Endothelial cell of umbilical vein (primary cell): ENCODE results near the gene POMP. TPM values are rescaled to one million over a fixed set of nuclear protein-coding genes. Genes with fewer than 3 reads are reported as not detected.

ENCODE experiments used
- BruUV-seq: library from RNA; stranded (reverse); fragments of 400-500 nt; replicated peaks from 2 replicates; lab custom pipeline; 2021; lab: Mats Ljungman, UMichigan
- CTCF ChIA-PET: fragments of 300-600, 350-600 bp; sonication (Branson Sonifier 250); formaldehyde crosslinking; loops from one replicate; lab custom pipeline; 2021; ENCODE audit warnings: antibody characterized with exemption, inconsistent platforms; lab: Charles Lee
- POLR2A ChIA-PET: fragments of 300-600, 350-600 bp; sonication (Branson Sonifier 250); formaldehyde crosslinking; loops from one replicate; lab custom pipeline; 2021; ENCODE audit warnings: antibody characterized with exemption, inconsistent platforms; lab: Charles Lee
- DNase-seq: peaks from one replicate; pipeline ENCODE4 v3.0.0-alpha.2; 2011; ENCODE audit warnings: low read depth, low spot score
- FAIRE-seq: peaks from 2 replicates; lab custom pipeline; 2011; peaks lifted over from hg19 to GRCh38; lab: Jason Lieb, UNC
- H2AFZ ChIP-seq: 2 replicates; pipeline ENCODE4 v1.6.0; 2012; ENCODE audit warnings: low read depth, low read length, control low read depth, inconsistent platforms
- H3K27ac ChIP-seq: 2 replicates; pipeline ENCODE4 v1.5.1; 2011; ENCODE audit warnings: low read depth, mild to moderate bottlenecking, control low read depth, low read length, moderate library complexity; ENCODE audit not compliant: insufficient read depth
- H3K27me3 ChIP-seq, 2 experiments: 2 replicates each; pipeline versions ENCODE4 v1.6.0 to v1.6.1; 2011; ENCODE audit warnings: low read length in 2 of 2, mixed read lengths in 1 of 2; ENCODE audit not compliant: control insufficient read depth in 2 of 2, insufficient read depth in 2 of 2
- H3K36me3 ChIP-seq, 2 experiments: 2 replicates in 1 of 2; 3 replicates in 1 of 2; pipeline ENCODE4 v1.5.1; 2011; ENCODE audit warnings: low read length in 2 of 2, mild to moderate bottlenecking in 1 of 2, moderate library complexity in 1 of 2; ENCODE audit not compliant: control insufficient read depth in 2 of 2, insufficient read depth in 2 of 2; ENCODE audit errors: extremely low read depth in 1 of 2
- H3K4me1 ChIP-seq: 3 replicates; pipeline ENCODE4 v1.5.1; 2011; ENCODE audit warnings: mild to moderate bottlenecking, low read length; ENCODE audit not compliant: control insufficient read depth, insufficient read depth; ENCODE audit errors: extremely low read depth
- H3K4me2 ChIP-seq: 2 replicates; pipeline ENCODE4 v1.6.1; 2011; ENCODE audit warnings: low read length, control low read depth, mixed read lengths; ENCODE audit not compliant: insufficient read depth
- H3K4me3 ChIP-seq, 3 experiments: fragments of 200-600 bp in 1 of 3; sonication (generic), shearing (Covaris generic) in 1 of 3; replicated peaks in 1 of 3; 2 replicates each; pipeline ENCODE4 v1.5.1; 2011 to 2016; ENCODE audit warnings: control low read depth in 3 of 3, low read length in 3 of 3, mild to moderate bottlenecking in 2 of 3, inconsistent platforms in 1 of 3, low read depth in 1 of 3, moderate library complexity in 1 of 3; ENCODE audit not compliant: insufficient read depth in 1 of 3
- H3K79me2 ChIP-seq: 2 replicates; pipeline ENCODE4 v1.6.0; 2012; ENCODE audit warnings: low read length, inconsistent platforms; ENCODE audit not compliant: control insufficient read depth, insufficient read depth
- H3K9ac ChIP-seq: replicated peaks from 2 replicates; pipeline ENCODE3; 2011; ENCODE audit warnings: low read length, control low read depth; ENCODE audit not compliant: insufficient read depth; ENCODE audit errors: extremely low read depth
- H3K9me1 ChIP-seq: replicated peaks from 3 replicates; pipeline ENCODE4 v1.6.0; 2011; ENCODE audit warnings: mild to moderate bottlenecking, low read length; ENCODE audit not compliant: control insufficient read depth, insufficient read depth; ENCODE audit errors: extremely low read depth
- H3K9me3 ChIP-seq: replicated peaks from 2 replicates; pipeline ENCODE4 v1.5.1; 2012; ENCODE audit warnings: low read length, inconsistent platforms; ENCODE audit not compliant: control insufficient read depth, insufficient read depth
- H4K20me1 ChIP-seq: replicated peaks from 2 replicates; pipeline ENCODE3; 2011; ENCODE audit warnings: mild to moderate bottlenecking, low read length; ENCODE audit not compliant: control insufficient read depth, insufficient read depth; ENCODE audit errors: extremely low read depth
- EZH2 ChIP-seq: IDR thresholded peaks from 2 replicates; pipeline ENCODE4 v1.6.1; 2012; ENCODE audit warnings: borderline replicate concordance, low read depth, mild to moderate bottlenecking, moderate library complexity, low read length, inconsistent platforms; ENCODE audit not compliant: severe bottlenecking
- GATA2 ChIP-seq: IDR thresholded peaks from 2 replicates; pipeline ENCODE4 v1.7.0; 2011; ENCODE audit warnings: low read depth, mild to moderate bottlenecking, moderate library complexity, mixed read lengths, low read length; ENCODE audit not compliant: insufficient read length, insufficient read depth
- POLR2AphosphoS5 ChIP-seq: IDR thresholded peaks from 2 replicates; pipeline ENCODE4 v1.6.1; 2012; ENCODE audit warnings: low read depth, mild to moderate bottlenecking, control low read depth, low read length, moderate library complexity; ENCODE audit not compliant: insufficient read depth
- dilution Hi-C: fragments of 300-500 bp; cut with MboI; formaldehyde crosslinking; loops from one replicate; pipeline ENCODE4 v1.15.0; 2019; ENCODE audit warnings: low sequenced_read_pairs; ENCODE audit not compliant: extremely low pct_ligation_motif_present
- intact Hi-C: fragments of 100-400 bp; cut with micrococcal nuclease; formaldehyde crosslinking; loops from one replicate; pipeline ENCODE4 v1.10.0; 2022
- polyA plus RNA-seq, 4 experiments: library from polyadenylated mRNA; depleted of rRNA in 3 of 4; stranded (reverse) in 3 of 4; unstranded in 1 of 4; fragments of >200 nt; gene quantifications; 2 replicates each; pipeline versions ENCODE4 v1.2.1 to v1.2.3, GENCODE V29; 2011 to 2012; ENCODE audit warnings: missing spikeins in 1 of 4
- total RNA-seq: library from RNA; stranded (reverse); gene quantifications from 2 replicates; pipeline ENCODE4 v1.2.3, GENCODE V29; 2021

POMP gene
- total and polyA plus RNA-seq, 2 donors (not counting 3 experiments of a cell fraction or from before 2014, with no cell fraction given), result 27.0 to 88.9 TPM

DNA sequence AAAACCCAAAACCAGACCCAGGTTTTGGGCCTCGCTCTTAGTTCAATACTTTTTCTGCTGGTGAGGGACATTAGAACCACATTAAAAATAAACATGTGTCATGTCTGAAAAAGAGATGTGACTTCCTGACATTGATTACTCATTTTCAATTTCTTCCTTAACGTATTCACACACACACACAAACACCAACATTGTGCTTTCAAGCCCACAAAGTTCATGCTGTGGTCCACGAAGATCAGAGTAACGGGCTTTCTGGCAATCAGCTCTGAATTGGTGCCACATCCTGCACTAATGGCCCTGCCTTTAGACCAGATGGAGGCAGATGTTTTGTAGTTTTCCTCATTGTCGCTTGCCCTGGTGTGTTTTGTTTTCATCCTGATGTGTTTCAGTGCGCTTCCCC, 47.9 kb upstream of the POMP start:
- no peak overlapping the region for H2AFZ ChIP-seq
- TF ChIP-seq POLR2AphosphoS5, result no peak
- TF ChIP-seq GATA2, result no peak
- H3K27me3 ChIP-seq, result no peaks in the 10 kb centered on the region
- dilution Hi-C loops, result no loop called here
- POLR2A ChIA-PET, result no interaction called here
- DNase-seq (no peak), FAIRE-seq (peak; percentile 74)
- no peaks in the 10 kb centered on the region for H3K9me3 ChIP-seq
- peaks cover 8% of the 10 kb centered on the region for H3K4me1 ChIP-seq
- H3K79me2 ChIP-seq, result no peaks in the 10 kb centered on the region
- CTCF ChIA-PET, result no interaction called here
- no peaks in the 10 kb centered on the region for H4K20me1 ChIP-seq
- no TSS peak for BruUV-seq
- no peak overlapping the region for H3K4me3 ChIP-seq
- H3K9me1 ChIP-seq, result no peaks in the 10 kb centered on the region
- H3K27ac ChIP-seq, result no peak overlapping the region
- H3K9ac ChIP-seq, result no peak overlapping the region
- intact Hi-C loops, result no loop called here
- no peaks in the 10 kb centered on the region for H3K36me3 ChIP-seq
- no peak overlapping the region for H3K4me2 ChIP-seq

DNA sequence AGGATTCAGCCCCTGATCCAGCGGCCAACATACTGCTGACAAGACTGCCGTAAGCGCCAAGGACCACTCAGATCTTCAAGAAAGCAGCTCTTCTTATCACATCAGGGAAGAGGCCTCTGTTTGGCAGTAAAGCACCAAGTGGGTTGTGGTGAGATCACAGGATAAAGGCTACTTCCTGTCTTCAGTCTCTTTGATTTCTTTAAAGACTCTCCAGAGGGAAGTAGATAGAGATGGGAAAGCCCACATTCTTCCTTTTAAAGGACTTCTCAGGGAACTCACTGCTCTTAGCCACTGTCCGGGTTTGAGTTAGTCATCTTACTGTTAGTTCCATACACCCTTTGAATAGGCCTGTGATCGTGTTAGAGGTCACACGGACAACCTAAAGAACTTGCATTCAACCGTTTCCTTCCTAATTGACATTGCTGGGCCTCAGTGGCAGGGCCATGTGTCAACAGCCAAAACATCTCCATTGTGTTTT, 47.2 kb upstream of the POMP start:
- peaks cover 8% of the 10 kb centered on the region for H3K4me1 ChIP-seq
- intact Hi-C loops, result no loop called here
- H3K79me2 ChIP-seq, result no peaks in the 10 kb centered on the region
- H3K4me2 ChIP-seq, result no peak overlapping the region
- DNase-seq (peak; percentile 23), FAIRE-seq (peak; percentile 42)
- dilution Hi-C loops, result no loop called here
- CTCF ChIA-PET, result no interaction called here
- no TSS peak for BruUV-seq
- H2AFZ ChIP-seq, result no peak overlapping the region
- no peaks in the 10 kb centered on the region for H3K9me1 ChIP-seq
- H3K27ac ChIP-seq, result no peak overlapping the region
- no peak for TF ChIP-seq EZH2
- TF ChIP-seq GATA2, result peak; percentile 44
- no peak overlapping the region for H3K9ac ChIP-seq
- no peak overlapping the region for H3K4me3 ChIP-seq
- POLR2A ChIA-PET, result no interaction called here
- no peaks in the 10 kb centered on the region for H3K9me3 ChIP-seq
- no peaks in the 10 kb centered on the region for H3K27me3 ChIP-seq
- H3K36me3 ChIP-seq, result no peaks in the 10 kb centered on the region
- no peaks in the 10 kb centered on the region for H4K20me1 ChIP-seq
